ENCODE data around the gene SFMBT1. TPM values are rescaled to one million over a fixed set of nuclear protein-coding genes. Genes with fewer than 3 reads are reported as not detected.

Gene SFMBT1
- total and polyA plus RNA-seq, 4 donors = 4.4 to 17.8 (median 10.4) TPM

DNA sequence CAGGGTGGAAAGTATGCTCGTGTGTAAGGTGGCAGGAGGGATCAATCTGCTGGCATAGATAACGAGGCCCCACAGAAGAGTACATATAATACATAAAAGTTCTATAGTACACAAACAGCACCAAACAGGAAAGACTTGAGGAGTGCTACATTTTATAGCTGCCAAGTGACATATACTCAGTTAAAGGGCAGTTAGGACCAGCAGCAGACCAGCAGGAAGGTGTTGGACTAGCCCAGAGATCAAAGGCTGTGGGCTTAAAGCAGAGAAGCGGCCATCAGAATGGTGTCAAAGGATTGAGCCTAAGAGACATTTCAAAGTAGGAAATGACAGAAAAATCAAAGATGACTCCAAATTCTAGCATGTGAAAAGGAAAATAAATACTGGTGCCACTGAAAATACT is 34.5 kb downstream of the SFMBT1 start:
- H3K36me3 ChIP-seq (ENCODE audit: control insufficient read depth in 4 of 4, insufficient read depth in 3 of 4, low read depth in 1 of 4, low read length in 3 of 4) = no peaks in the 10 kb centered on the region
- H3K9ac ChIP-seq (ENCODE audit: low read depth in 1 of 2, low read length in 2 of 2) = no peak overlapping the region
- H3K4me1 ChIP-seq (ENCODE audit: control insufficient read depth in 4 of 4, insufficient read depth in 4 of 4, low read length in 3 of 4) = no peaks in the 10 kb centered on the region
- no peak for DNase-seq (ENCODE audit: low spot score)
- no peak overlapping the region for H3K4me3 ChIP-seq (ENCODE audit: low read depth in 1 of 3, low read length in 3 of 3)
- no peak overlapping the region for H3K27ac ChIP-seq (ENCODE audit: low read depth in 1 of 2, low read length in 2 of 2)
- H3K9me3 ChIP-seq (ENCODE audit: control insufficient read depth in 4 of 4, low read length in 3 of 4) = no peaks in the 10 kb centered on the region
- H3K27me3 ChIP-seq (ENCODE audit: control insufficient read depth in 4 of 4, insufficient read depth in 4 of 4, low read length in 3 of 4) = no peaks in the 10 kb centered on the region
- no peak for TF ChIP-seq HNF4A (conservative IDR thresholded peaks at IDR 0.05)
- TF ChIP-seq JUND (IDR thresholded peaks at IDR 0.05) = no peak
- TF ChIP-seq, protein P1, sequence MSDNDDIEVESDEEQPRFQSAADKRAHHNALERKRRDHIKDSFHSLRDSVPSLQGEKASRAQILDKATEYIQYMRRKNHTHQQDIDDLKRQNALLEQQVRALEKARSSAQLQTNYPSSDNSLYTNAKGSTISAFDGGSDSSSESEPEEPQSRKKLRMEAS (IDR thresholded peaks at IDR 0.05) = no peak
- TF ChIP-seq CTCF (IDR thresholded peaks at IDR 0.05; ENCODE audit: low read depth, low read length, missing input control) = no peak
- no peak for TF ChIP-seq FOXA1 (IDR thresholded peaks at IDR 0.05)
- no peak for TF ChIP-seq RAD21 (IDR thresholded peaks at IDR 0.05)
- no peak for TF ChIP-seq FOXA2 (IDR thresholded peaks at IDR 0.05)
- TF ChIP-seq YY1 (IDR thresholded peaks at IDR 0.05) = no peak
- TF ChIP-seq ATF3 (IDR thresholded peaks at IDR 0.05) = no peak
- TF ChIP-seq RXRA (IDR thresholded peaks at IDR 0.05) = no peak
- TF ChIP-seq GABPA (IDR thresholded peaks at IDR 0.05 in 1 of 2, conservative IDR thresholded peaks at IDR 0.05 in 1 of 2) = no peak
- no peak for TF ChIP-seq TAF1 (conservative IDR thresholded peaks at IDR 0.05)
- TF ChIP-seq EGR1 (IDR thresholded peaks at IDR 0.05; ENCODE audit: low read depth in 2 of 2) = no peak
- no peak for TF ChIP-seq NR2F2 (IDR thresholded peaks at IDR 0.05)
- no peak for TF ChIP-seq REST (IDR thresholded peaks at IDR 0.05)
- TF ChIP-seq HNF4G (IDR thresholded peaks at IDR 0.05) = no peak
- TF ChIP-seq ZBTB33 (IDR thresholded peaks at IDR 0.05) = no peak
- TF ChIP-seq SP1 (IDR thresholded peaks at IDR 0.05) = no peak
- WGBS = 90% methylated on average over 3 of the region's 3 CpGs

Data from liver (tissue), 9 donors.